Fibroblast of skin of abdomen (primary cell): ENCODE data around the gene FOXO1.

Experiments used
- DNase-seq: peaks from one replicate; pipeline ENCODE4 v3.0.0-alpha.2; 2013

The FOXO1 gene

GRCh38 chr13:40539576-40540327, 126.7 kb downstream of the FOXO1 start:
- DNase-seq: no peak

- no peak for DNase-seq
Measured at GRCh38 chr13:40537146-40537895, 129.1 kb downstream of the FOXO1 start.

DNA sequence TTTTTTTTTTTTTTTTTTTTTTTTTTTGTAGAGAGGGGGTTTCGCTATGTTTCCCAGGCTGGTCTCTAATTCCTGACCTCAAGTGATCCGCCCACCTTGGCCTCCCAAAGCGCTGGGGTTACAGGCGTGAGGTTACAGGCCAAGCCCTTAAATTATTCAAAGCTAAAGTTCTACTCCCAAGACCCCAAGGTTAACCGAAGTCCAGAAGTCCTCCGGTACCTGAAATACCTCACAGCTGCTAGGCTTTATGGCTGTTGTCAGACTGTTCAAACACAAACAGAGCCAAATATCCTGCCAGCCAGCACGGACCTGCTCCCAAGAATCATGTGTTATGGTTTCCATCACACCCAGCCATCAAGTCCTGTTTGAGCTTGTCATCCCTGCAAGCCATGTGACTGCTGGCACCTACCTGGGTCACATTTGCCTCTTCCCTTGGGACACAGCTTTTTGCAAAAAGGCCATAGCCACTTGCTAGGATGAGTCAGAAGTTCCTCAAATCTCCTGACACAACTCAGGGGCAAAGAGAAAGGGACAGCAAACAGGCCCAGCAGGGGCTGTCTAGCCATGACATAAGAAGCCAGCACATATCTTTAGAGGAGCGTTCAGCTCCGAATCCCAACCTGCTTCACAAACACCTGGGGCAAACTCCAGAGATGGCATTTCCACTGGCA, 129.9 kb downstream of the FOXO1 start:
- DNase-seq: no peak

DNA sequence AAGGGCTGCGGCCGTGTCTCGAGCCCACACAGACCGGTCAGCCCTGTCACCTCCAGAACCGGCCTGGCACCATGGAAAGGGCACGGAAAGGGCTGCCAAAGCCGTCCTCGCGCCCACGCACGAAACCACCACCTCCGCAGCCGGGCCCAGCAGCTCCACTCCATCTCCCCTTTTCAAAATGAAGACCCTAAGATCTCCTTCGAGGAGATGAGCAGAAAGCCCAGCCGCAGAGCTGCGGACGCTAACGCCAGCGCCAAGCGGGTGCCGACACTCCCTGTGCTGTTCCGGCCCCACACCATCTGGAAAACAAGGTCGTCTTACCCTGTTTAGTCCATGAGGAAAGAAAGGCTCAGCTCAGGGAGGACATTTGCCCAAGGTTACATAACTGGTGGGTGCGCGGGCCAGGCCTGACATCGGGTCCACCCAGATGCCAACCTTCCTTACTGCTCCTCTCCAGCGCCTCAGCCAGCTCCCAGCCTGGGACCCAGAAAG, 131.1 kb downstream of the FOXO1 start:
- no peak for DNase-seq

DNA sequence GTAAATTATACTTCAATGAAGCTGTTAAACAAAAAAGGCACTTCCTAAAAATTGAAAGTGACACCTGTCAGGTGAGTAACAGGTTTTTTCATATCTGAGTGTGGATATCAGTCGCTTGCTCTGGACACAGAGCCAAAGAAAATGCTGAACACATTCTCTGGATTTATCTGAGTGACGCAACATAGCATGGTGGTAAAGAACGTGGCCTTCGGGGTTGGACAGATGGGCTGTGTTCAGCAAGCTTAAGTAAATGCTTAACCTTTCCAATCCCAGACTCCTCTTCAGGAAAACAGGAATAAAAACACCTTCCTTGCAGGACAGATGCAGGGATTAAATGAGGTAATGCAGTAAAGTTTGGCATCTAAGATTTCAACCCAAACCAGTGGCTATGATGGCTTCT, 132.0 kb downstream of the FOXO1 start:
- no peak for DNase-seq

DNA sequence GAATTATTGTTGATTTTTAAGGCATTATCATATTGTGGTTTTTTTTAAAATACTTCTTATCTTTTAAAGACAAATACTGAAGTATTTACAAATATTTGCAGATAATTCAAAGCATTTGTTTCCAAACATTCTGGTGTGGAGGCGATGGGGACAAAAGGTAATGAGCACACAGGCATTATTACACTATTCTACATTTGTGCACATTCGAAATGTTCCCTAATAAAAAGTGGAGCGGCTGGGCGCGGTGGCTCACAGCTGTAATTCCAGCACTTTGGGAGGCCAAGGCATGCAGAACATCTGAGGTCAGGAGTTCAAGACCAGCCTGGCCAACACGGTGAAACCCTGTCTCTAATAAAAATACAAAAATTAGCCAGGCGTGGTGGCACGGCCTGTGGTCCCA, 133.4 kb downstream of the FOXO1 start:
- no peak for DNase-seq

DNA sequence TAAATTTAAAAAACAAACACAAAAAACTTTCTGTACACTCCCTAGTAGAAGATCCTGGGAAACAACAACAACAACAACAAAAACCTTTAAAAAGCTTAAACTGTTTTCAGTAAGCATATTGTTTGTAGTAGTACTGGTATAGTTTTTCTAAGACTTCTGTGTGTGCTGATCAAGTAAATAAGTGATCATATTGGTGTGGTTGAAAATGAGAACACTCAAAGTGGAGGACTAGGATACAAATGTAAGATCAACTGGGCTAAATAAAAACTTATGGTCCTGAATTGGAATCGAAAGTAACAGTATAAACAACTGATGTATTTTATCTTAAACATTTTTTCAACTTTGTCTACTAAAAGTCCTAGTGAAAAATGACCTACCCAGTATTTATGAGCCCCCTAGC, 135.5 kb downstream of the FOXO1 start:
- no peak for DNase-seq

- no peak for DNase-seq
Measured at GRCh38 chr13:40528881-40529280, 137.6 kb downstream of the FOXO1 start.

DNA sequence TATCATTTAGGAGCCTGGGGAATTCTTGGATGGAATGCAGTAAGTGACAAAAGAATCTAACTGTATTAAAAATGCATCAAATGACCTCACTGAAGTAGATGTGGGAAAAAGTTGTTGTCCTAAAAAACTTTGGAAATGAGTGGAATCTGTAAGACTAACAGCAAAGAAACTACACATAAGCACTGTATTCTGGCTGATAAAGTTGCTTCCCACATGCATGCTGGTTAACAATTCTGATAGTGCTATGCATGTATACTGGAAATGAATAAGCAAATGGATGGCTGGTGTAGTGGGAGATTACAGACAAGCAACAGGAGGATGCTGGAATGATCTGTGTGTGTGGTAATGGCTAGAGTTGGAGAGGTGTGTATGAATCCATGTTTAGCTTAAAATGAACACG, 138.5 kb downstream of the FOXO1 start:
- DNase-seq: no peak

- DNase-seq: no peak
Measured at GRCh38 chr13:40522282-40522681, 144.2 kb downstream of the FOXO1 start.

DNA sequence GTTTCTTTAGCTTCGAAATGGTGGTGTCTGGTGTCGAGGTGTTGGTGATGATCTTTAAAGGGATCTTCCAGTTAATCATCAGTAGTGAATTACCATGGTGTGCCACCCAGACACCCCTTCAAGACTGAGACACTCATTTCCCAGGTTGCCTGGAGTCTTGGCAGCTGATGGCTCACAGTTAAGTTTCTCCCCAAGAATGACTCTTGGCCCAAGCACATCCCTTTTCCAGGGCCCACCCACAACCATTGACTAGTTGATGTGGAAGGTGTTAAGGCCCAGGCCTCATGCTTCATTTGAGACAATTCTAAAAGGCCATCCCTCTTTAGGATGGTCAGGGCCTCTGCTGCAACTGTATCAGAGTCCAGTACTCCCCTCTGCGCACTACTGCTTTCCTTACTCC, 145.5 kb downstream of the FOXO1 start:
- no peak for DNase-seq

GRCh38 chr13:40519637-40520036, 146.8 kb downstream of the FOXO1 start:
- no peak for DNase-seq

GRCh38 chr13:40518481-40518882, 148.0 kb downstream of the FOXO1 start:
- no peak for DNase-seq

- DNase-seq: no peak
Measured at GRCh38 chr13:40517486-40518480, 148.7 kb downstream of the FOXO1 start.

- no peak for DNase-seq
Measured at GRCh38 chr13:40515702-40516101, 150.7 kb downstream of the FOXO1 start.

DNA sequence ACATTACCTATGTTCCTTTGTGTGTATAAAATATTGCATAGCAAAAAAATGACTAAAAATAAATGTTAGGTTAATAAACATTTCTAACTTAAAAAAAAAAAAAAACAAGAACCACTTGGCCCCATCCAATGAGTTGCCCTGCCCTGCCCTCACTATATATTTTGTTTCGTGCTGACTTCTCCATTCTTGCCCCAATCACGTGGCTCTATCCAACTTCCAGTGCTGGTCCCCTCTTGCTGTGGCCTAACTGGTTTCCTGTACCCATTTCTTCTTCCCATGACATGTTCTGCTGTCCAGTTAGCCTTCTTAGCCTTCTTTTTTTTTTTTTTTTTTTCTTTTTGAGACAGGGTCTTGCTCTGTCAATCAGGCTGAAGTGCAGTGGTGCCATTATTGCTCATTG, 151.6 kb downstream of the FOXO1 start:
- no peak for DNase-seq

DNA sequence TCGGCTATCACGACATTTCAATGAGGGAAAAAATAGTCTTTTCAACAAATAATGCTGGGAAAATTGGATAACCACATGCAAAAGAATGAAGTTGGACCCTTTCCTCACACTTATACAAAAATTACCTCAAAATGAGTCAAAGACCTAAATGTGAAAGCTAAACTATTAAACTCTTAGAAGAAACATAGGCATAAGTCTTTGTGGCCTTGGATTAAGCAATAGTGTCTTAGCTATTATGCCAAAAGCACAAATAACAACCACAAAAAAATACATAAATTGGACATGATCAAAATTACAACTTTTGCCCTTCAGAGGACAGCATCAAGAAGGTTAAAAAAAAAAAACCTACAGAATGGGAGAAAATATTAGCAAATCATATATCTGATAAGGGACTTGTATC, 156.6 kb downstream of the FOXO1 start:
- no peak for DNase-seq

GRCh38 chr13:40508767-40509342, 157.6 kb downstream of the FOXO1 start:
- DNase-seq: no peak

- peak; percentile 44 for DNase-seq
Measured at GRCh38 chr13:40508127-40508526, 158.3 kb downstream of the FOXO1 start.

DNA sequence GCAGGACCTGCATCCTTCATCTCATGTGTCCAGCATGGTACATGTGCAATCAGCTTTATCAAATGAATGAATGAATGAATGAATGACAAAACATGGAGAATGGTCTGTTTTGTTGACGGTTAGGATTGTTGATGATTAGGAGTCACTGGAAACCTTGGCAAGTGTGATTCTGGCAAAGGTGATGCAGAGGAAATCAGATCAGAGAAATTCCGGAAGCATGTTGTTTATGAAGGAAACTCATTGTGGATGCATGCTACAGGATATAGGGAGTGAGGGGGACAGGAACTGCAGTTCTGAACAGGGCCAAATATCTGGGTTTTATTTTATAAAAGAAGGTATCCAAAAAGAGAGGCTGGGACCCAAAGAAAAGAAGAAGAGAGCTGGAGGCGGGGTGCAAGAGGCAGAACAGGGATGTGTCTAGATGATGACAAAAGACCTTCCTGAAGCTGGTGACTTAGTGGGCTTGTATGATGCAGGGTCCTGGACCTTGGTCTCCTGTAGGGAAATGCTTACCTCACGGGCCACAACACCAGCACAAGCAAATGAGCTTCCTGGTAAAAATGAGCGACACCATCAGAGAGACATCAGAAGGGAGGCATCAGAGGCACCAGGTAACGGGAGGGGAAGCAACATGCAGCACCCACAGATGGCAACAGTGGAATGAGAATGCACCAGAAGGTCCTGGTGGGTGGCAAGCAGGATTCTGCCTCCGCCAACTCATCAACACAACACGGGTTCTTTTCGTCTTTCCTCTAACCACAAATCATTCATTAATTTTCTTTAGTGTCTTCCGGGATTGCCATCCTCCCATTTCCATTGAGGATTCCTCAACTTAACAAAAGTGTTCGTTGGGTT, 159.6 kb downstream of the FOXO1 start:
- DNase-seq: no peak
